ENCODE data around the gene FOXD1. TPM values are rescaled to one million over a fixed set of nuclear protein-coding genes. Genes with fewer than 3 reads are reported as not detected.

The FOXD1 gene
- total RNA-seq, 5 donors from 2014 or later (not counting 1 experiment from before 2014, with no cell fraction given) = 0.20 to 0.68 (median 0.39) TPM; not detected in 2

GRCh38 chr5:73443829-73444498 is 4.6 kb downstream of the FOXD1 start:
- Histone ChIP-seq H3K4me3 (ENCODE audit: control insufficient read depth in 1 of 2, extremely low read depth in 1 of 2, low read length in 1 of 2) (no peak overlapping the region), H3K4me1 (ENCODE audit: control insufficient read depth in 1 of 2, extremely low read depth in 1 of 2, insufficient read depth in 2 of 2, low read length in 2 of 2) (peaks cover 2 to 19% of the 10 kb centered on the region in 2 experiments), H3K36me3 (ENCODE audit: control insufficient read depth in 2 of 2, extremely low read depth in 1 of 2, insufficient read depth in 1 of 2, low read length in 1 of 2) (no peaks in the 10 kb centered on the region), H3K9me3 (peaks cover under 1% of the 10 kb centered on the region), H3K27ac (ENCODE audit: low read length) (no peak overlapping the region), H3K27me3 (replicated peaks in 1 of 2; ENCODE audit: control insufficient read depth in 2 of 2, extremely low read depth in 1 of 2, insufficient read depth in 2 of 2, low read length in 1 of 2) (peaks cover 48 to 54% of the 10 kb centered on the region in 2 experiments)
- Mint-ChIP-seq H3K27me3 (peaks cover 68 to 79% of the 10 kb centered on the region in 2 donors), H3K4me3 (no peak overlapping the region), H3K27ac (peak overlapping the region in 1 of 2 donors; percentile 57), H3K9me3 (no peaks in the 10 kb centered on the region), H3K4me1 (peaks cover 3 to 16% (median 9%) of the 10 kb centered on the region in 3 donors), H3K36me3 (peaks cover 1% of the 10 kb centered on the region)
- POLR2A ChIA-PET = no interaction called here
- 14% methylated on average over 24 of the region's 39 CpGs for WGBS (ENCODE audit: insufficient coverage)
- no peak for DNase-seq
- ATAC-seq (replicated peaks in 1 of 4) = no peak
- CTCF ChIA-PET = no interaction called here

GRCh38 chr5:73442996-73443627 is 5.5 kb downstream of the FOXD1 start:
- H3K27me3 ChIP-seq (replicated peaks in 1 of 2; ENCODE audit: control insufficient read depth in 2 of 2, extremely low read depth in 1 of 2, insufficient read depth in 2 of 2, low read length in 1 of 2) = peaks cover 52 to 55% of the 10 kb centered on the region in 2 experiments
- no peak overlapping the region for H3K4me3 Mint-ChIP-seq

GRCh38 chr5:73442231-73442811 is 6.3 kb downstream of the FOXD1 start:
- CTCF ChIA-PET = interaction anchor here in 1 of 2 donors (2.7 kb wide), 1 partner anchor 8 kb away, joined by 6 read pairs; no protein-coding TSS in a partner anchor

More at GRCh38 chr5:73442996-73443627, 5.5 kb downstream of the FOXD1 start:
- Histone ChIP-seq H3K27ac (ENCODE audit: low read length) (no peak overlapping the region), H3K36me3 (ENCODE audit: control insufficient read depth in 2 of 2, extremely low read depth in 1 of 2, insufficient read depth in 1 of 2, low read length in 1 of 2) (no peaks in the 10 kb centered on the region), H3K9me3 (peaks cover 2% of the 10 kb centered on the region), H3K4me1 (ENCODE audit: control insufficient read depth in 1 of 2, extremely low read depth in 1 of 2, insufficient read depth in 2 of 2, low read length in 2 of 2) (peaks cover 0 to 13% of the 10 kb centered on the region in 2 experiments), H3K4me3 (ENCODE audit: control insufficient read depth in 1 of 2, extremely low read depth in 1 of 2, low read length in 1 of 2) (no peak overlapping the region)
- WGBS (ENCODE audit: insufficient coverage) = 33% methylated on average over 1 of the region's 4 CpGs
- ChIA-PET CTCF (interaction anchor here in 1 of 2 donors (0.6 kb wide), 1 partner anchor 12 kb away, joined by 4 read pairs; no protein-coding TSS in a partner anchor), POLR2A (no interaction called here)
- Mint-ChIP-seq H3K9me3 (no peaks in the 10 kb centered on the region), H3K27me3 (peaks cover 71 to 83% of the 10 kb centered on the region in 2 donors), H3K27ac (no peak overlapping the region), H3K4me1 (peaks cover 0 to 11% (median 5%) of the 10 kb centered on the region in 3 donors), H3K36me3 (no peaks in the 10 kb centered on the region)
- ATAC-seq (replicated peaks in 1 of 4) (no peak), DNase-seq (no peak)

GRCh38 chr5:73441378-73441777 is 7.2 kb downstream of the FOXD1 start:
- Histone ChIP-seq H3K9me3 (peaks cover 2% of the 10 kb centered on the region), H3K27me3 (replicated peaks in 1 of 2; ENCODE audit: control insufficient read depth in 2 of 2, extremely low read depth in 1 of 2, insufficient read depth in 2 of 2, low read length in 1 of 2) (peaks cover 54 to 57% of the 10 kb centered on the region in 2 experiments), H3K27ac (ENCODE audit: low read length) (no peak overlapping the region), H3K4me3 (ENCODE audit: control insufficient read depth in 1 of 2, extremely low read depth in 1 of 2, low read length in 1 of 2) (no peak overlapping the region), H3K4me1 (ENCODE audit: control insufficient read depth in 1 of 2, extremely low read depth in 1 of 2, insufficient read depth in 2 of 2, low read length in 2 of 2) (peaks cover 0 to 18% of the 10 kb centered on the region in 2 experiments), H3K36me3 (ENCODE audit: control insufficient read depth in 2 of 2, extremely low read depth in 1 of 2, insufficient read depth in 1 of 2, low read length in 1 of 2) (no peaks in the 10 kb centered on the region)
- Mint-ChIP-seq H3K27ac (no peak overlapping the region), H3K4me3 (no peak overlapping the region), H3K36me3 (no peaks in the 10 kb centered on the region), H3K9me3 (no peaks in the 10 kb centered on the region), H3K27me3 (peaks cover 76 to 86% of the 10 kb centered on the region in 2 donors), H3K4me1 (peaks cover 6 to 11% (median 9%) of the 10 kb centered on the region in 3 donors)
- DNase-seq = no peak
- POLR2A ChIA-PET = interaction anchor here in 1 of 2 donors (0.7 kb wide), 1 partner anchor 36 kb away, joined by 4 read pairs; no protein-coding TSS in a partner anchor
- no peak for ATAC-seq (replicated peaks in 1 of 4)
- CTCF ChIA-PET = interaction anchor here in 1 of 2 donors (0.5 to 2.7 kb wide), 4 partner anchors 9 to 137 kb away, joined by 3 to 7 read pairs (median 6); no protein-coding TSS in a partner anchor

More at GRCh38 chr5:73442231-73442811, 6.3 kb downstream of the FOXD1 start:
- DNase-seq (no peak), ATAC-seq (replicated peaks in 1 of 4) (no peak)
- Histone ChIP-seq H3K27me3 (replicated peaks in 1 of 2; ENCODE audit: control insufficient read depth in 2 of 2, extremely low read depth in 1 of 2, insufficient read depth in 2 of 2, low read length in 1 of 2) (peaks cover 56% of the 10 kb centered on the region in 2 experiments), H3K4me3 (ENCODE audit: control insufficient read depth in 1 of 2, extremely low read depth in 1 of 2, low read length in 1 of 2) (no peak overlapping the region), H3K27ac (ENCODE audit: low read length) (no peak overlapping the region), H3K9me3 (peaks cover 2% of the 10 kb centered on the region), H3K36me3 (ENCODE audit: control insufficient read depth in 2 of 2, extremely low read depth in 1 of 2, insufficient read depth in 1 of 2, low read length in 1 of 2) (no peaks in the 10 kb centered on the region), H3K4me1 (ENCODE audit: control insufficient read depth in 1 of 2, extremely low read depth in 1 of 2, insufficient read depth in 2 of 2, low read length in 2 of 2) (peaks cover 0 to 15% of the 10 kb centered on the region in 2 experiments)
- H3K36me3 Mint-ChIP-seq = no peaks in the 10 kb centered on the region
- H3K4me1 Mint-ChIP-seq = peaks cover under 1 to 13% (median 8%) of the 10 kb centered on the region in 3 donors
- POLR2A ChIA-PET = no interaction called here
- 6% methylated on average over 3 of the region's 7 CpGs for WGBS (ENCODE audit: insufficient coverage)
- H3K27ac Mint-ChIP-seq = peak overlapping the region in 1 of 2 donors; percentile 20
- no peaks in the 10 kb centered on the region for H3K9me3 Mint-ChIP-seq
- no peak overlapping the region for H3K4me3 Mint-ChIP-seq
- H3K27me3 Mint-ChIP-seq = peaks cover 76 to 86% of the 10 kb centered on the region in 2 donors

- no peak for ATAC-seq (replicated peaks in 1 of 4)
- no peaks in the 10 kb centered on the region for H3K9me3 Mint-ChIP-seq
These were observed 8.3 kb downstream of the FOXD1 start for GRCh38 chr5:73440262-73440661.

More at GRCh38 chr5:73440262-73440661, 8.3 kb downstream of the FOXD1 start:
- H3K27me3 ChIP-seq (replicated peaks in 1 of 2; ENCODE audit: control insufficient read depth in 2 of 2, extremely low read depth in 1 of 2, insufficient read depth in 2 of 2, low read length in 1 of 2) = peaks cover 50 to 64% of the 10 kb centered on the region in 2 experiments
- no peaks in the 10 kb centered on the region for H3K36me3 Mint-ChIP-seq
- peaks cover 6 to 18% (median 9%) of the 10 kb centered on the region in 3 donors for H3K4me1 Mint-ChIP-seq
- POLR2A ChIA-PET = no interaction called here
- H3K4me1 ChIP-seq (ENCODE audit: control insufficient read depth in 1 of 2, extremely low read depth in 1 of 2, insufficient read depth in 2 of 2, low read length in 2 of 2) = peaks cover 0 to 20% of the 10 kb centered on the region in 2 experiments
- no CpG with 5 or more reads among the region's 1 CpG for WGBS (ENCODE audit: insufficient coverage)
- H3K27ac Mint-ChIP-seq = no peak overlapping the region
- H3K4me3 ChIP-seq (ENCODE audit: control insufficient read depth in 1 of 2, extremely low read depth in 1 of 2, low read length in 1 of 2) = no peak overlapping the region
- CTCF ChIA-PET = interaction anchor here in 1 of 2 donors (2.7 kb wide), 1 partner anchor 10 kb away, joined by 6 read pairs; no protein-coding TSS in a partner anchor
- H3K27ac ChIP-seq (ENCODE audit: low read length) = no peak overlapping the region
- H3K36me3 ChIP-seq (ENCODE audit: control insufficient read depth in 2 of 2, extremely low read depth in 1 of 2, insufficient read depth in 1 of 2, low read length in 1 of 2) = no peaks in the 10 kb centered on the region
- peaks cover 86 to 89% of the 10 kb centered on the region in 2 donors for H3K27me3 Mint-ChIP-seq
- H3K4me3 Mint-ChIP-seq = no peak overlapping the region
- DNase-seq = no peak
- peaks cover 2% of the 10 kb centered on the region for H3K9me3 ChIP-seq
